Esophagus squamous epithelium (tissue), 5 donors: ENCODE measurements around the gene PSME4. TPM values are rescaled to one million over a fixed set of nuclear protein-coding genes. Genes with fewer than 3 reads are reported as not detected.

Source experiments
- DNase-seq: peaks from one replicate; lab custom pipeline; 2025; lab: John Stamatoyannopoulos, UW
- H3K27ac ChIP-seq, 4 donors: fragments of 200-600 bp; sonication (generic); one replicate each; pipeline ENCODE4 v1.5.1; 2016 to 2019; ENCODE audit warnings: mild to moderate bottlenecking in 1 of 4
- H3K27me3 ChIP-seq, 4 donors: fragments of 200-600 bp; sonication (generic); 1 replicate in 3 of 4; 2 replicates in 1 of 4; pipeline versions ENCODE4 v1.5.1 to v1.6.0; 2017 to 2021; ENCODE audit warnings: antibody characterized with exemption in 1 of 4
- H3K36me3 ChIP-seq, 3 donors: fragments of 200-600 bp; sonication (generic); one replicate each; pipeline ENCODE4 v1.5.1; 2016 to 2019
- H3K4me1 ChIP-seq, 3 donors: fragments of 200-600 bp; sonication (generic); one replicate each; pipeline ENCODE4 v1.5.1; 2017 to 2019
- H3K4me3 ChIP-seq, 4 donors: fragments of 200-600 bp; sonication (generic); 1 replicate in 3 of 4; 2 replicates in 1 of 4; pipeline ENCODE4 v1.5.1; 2016 to 2019; ENCODE audit warnings: mild to moderate bottlenecking in 2 of 4, moderate library complexity in 1 of 4
- H3K9me3 ChIP-seq, 3 donors: fragments of 200-600 bp; sonication (generic); one replicate each; pipeline ENCODE4 v1.5.1; 2016 to 2019
- CTCF ChIP-seq, 6 experiments: fragments of 450-650 bp in 4 of 6; fragments of 200-600 bp in 2 of 6; sonication (generic) in 2 of 6; IDR thresholded peaks; one replicate each; pipeline ENCODE4 v1.5.1; 2016 to 2019; ENCODE audit warnings: antibody characterized with exemption in 6 of 6, mild to moderate bottlenecking in 4 of 6, moderate library complexity in 4 of 6
- POLR2A ChIP-seq, 4 donors: fragments of 450-650 bp; IDR thresholded peaks; one replicate each; pipeline ENCODE4 v1.6.1; 2017; ENCODE audit warnings: antibody characterized with exemption in 4 of 4, mild to moderate bottlenecking in 4 of 4, moderate library complexity in 3 of 4
- WGBS, 2 donors: methylation state at CpG; one replicate each; pipeline ENCODE4 v1.1.5; 2018; 5-methylcytosine and 5-hydroxymethylcytosine counted together
- intact Hi-C: fragments of 100-400 bp; cut with DNase I; formaldehyde crosslinking; loops from one replicate; pipeline ENCODE4 v1.15.0; 2022
- small RNA-seq, 4 donors: library from RNA; depleted of rRNA; stranded (forward); fragments of <200 nt; gene quantifications; one replicate each; pipeline ENCODE3, GENCODE V24; 2016
- total RNA-seq, 4 donors: library from RNA; depleted of rRNA; stranded (reverse); fragments of >200 nt; gene quantifications; one replicate each; pipeline ENCODE4 v1.1.0, GENCODE V29; 2016
- donor health status: DM: yes; HTN: yes; CAD: no.

PSME4 gene
- total RNA-seq, 4 donors from 2014 or later = 26.0 to 58.9 (median 44.0) TPM

GRCh38 chr2:53819634-53820033, 151.2 kb downstream of the PSME4 start:
- TF ChIP-seq POLR2A (IDR thresholded peaks at IDR 0.05) = no peak
- Histone ChIP-seq H3K4me1 (no peaks in the 10 kb centered on the region), H3K27ac (no peak overlapping the region), H3K4me3 (no peak overlapping the region), H3K9me3 (no peaks in the 10 kb centered on the region), H3K27me3 (no peaks in the 10 kb centered on the region), H3K36me3 (peaks cover 0 to 58% (median 3%) of the 10 kb centered on the region in 3 donors)
- intact Hi-C loops = no loop called here
- 74 to 78% methylated on average over 2 to 4 of the region's 4 CpGs for WGBS, 2 donors
- no peak for DNase-seq

DNA sequence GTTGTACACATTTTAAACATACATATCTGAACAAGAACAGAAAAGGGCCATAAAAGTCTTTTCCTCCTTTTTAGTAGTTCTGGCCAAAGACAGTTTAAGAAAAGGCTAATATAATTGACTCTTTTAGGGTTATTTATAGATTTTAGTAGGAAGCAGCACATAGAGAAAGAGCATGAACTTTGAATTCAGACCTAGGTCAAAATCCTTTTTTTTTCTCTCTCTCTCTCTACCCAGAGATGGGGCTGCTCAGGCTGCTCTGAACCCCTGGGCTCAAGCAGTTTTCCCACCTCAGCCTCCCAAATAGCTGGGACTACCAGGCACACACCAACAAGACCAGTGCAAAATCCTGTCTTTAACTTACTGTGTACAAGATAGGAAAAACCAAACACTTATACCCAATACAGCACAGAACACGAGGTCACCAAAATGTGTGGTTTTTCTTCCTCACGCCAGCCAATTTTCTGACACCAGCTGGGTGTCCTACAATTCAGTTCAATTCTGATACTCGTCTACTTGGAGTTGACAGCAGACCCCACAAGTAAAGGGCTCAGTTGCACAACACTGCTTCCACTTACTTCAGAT, 151.8 kb downstream of the PSME4 start:
- Histone ChIP-seq H3K36me3 (peaks cover 0 to 65% (median 3%) of the 10 kb centered on the region in 3 donors), H3K27ac (no peak overlapping the region), H3K4me3 (no peak overlapping the region), H3K27me3 (no peaks in the 10 kb centered on the region), H3K4me1 (no peaks in the 10 kb centered on the region), H3K9me3 (no peaks in the 10 kb centered on the region)
- WGBS, 2 donors = 79 to 89% methylated on average over 3 of the region's 3 CpGs
- TF ChIP-seq POLR2A (IDR thresholded peaks at IDR 0.05) (no peak), CTCF (IDR thresholded peaks at IDR 0.05) (no peak)
- intact Hi-C loops = no loop called here
- no peak for DNase-seq

Small RNAs within 50 kb of the gene (small RNA-seq; reads per million reads assigned to genes)
- gene MIR3682 = 0 reads per million in 4 donors

Other genes with a start within 250 kb of the PSME4 start
- gene CHAC2, start 203.2 kb downstream of the PSME4 start, total RNA-seq = 10 to 100 TPM in 2 of 4 donors, 1 to 10 TPM in 2; 5.0 to 11.3 (median 8.7) TPM
- 10 to 100 TPM in 1 of 4 donors, 1 to 10 TPM in 3; 7.0 to 14.7 (median 8.6) TPM for gene ASB3, start 184.0 kb downstream of the PSME4 start, total RNA-seq
- gene ERLEC1, start 183.9 kb downstream of the PSME4 start, total RNA-seq = 10 to 100 TPM; 15.1 to 27.5 (median 21.3) TPM
- gene GPR75, start 111.0 kb downstream of the PSME4 start, total RNA-seq = 1 to 10 TPM; 1.1 to 3.8 (median 2.8) TPM
- gene ACYP2, start 144.6 kb upstream of the PSME4 start, total RNA-seq = 10 to 100 TPM in 1 of 4 donors, 1 to 10 TPM in 3; 3.7 to 15.1 (median 5.7) TPM